ENCODE measurements around the gene MIEF2.

DNA sequence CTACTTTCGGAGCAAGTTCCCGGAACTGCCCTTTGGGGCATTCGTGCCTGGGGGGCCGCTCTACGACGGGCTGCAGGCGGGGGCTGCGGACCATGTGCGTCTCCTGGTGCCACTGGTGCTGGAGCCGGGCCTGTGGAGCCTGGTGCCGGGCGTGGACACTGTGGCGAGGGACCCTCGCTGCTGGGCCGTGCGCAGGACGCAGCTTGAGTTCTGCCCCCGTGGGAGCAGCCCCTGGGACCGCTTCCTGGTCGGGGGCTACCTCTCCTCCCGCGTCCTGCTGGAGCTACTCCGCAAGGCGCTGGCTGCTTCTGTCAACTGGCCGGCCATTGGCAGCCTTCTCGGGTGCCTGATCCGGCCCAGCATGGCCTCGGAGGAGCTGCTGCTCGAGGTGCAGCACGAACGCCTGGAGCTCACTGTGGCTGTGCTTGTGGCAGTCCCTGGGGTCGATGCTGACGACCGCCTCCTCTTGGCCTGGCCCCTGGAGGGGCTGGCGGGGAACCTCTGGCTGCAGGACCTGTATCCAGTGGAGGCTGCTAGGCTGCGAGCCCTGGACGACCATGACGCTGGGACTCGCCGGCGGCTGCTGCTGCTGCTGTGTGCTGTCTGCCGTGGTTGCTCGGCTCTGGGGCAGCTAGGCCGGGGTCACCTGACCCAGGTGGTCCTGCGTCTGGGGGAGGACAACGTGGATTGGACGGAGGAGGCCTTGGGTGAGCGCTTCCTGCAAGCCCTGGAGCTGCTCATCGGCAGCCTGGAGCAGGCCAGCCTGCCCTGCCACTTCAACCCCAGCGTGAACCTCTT is 3.6 kb downstream of the MIEF2 start:
- TF ChIP-seq, protein P1, sequence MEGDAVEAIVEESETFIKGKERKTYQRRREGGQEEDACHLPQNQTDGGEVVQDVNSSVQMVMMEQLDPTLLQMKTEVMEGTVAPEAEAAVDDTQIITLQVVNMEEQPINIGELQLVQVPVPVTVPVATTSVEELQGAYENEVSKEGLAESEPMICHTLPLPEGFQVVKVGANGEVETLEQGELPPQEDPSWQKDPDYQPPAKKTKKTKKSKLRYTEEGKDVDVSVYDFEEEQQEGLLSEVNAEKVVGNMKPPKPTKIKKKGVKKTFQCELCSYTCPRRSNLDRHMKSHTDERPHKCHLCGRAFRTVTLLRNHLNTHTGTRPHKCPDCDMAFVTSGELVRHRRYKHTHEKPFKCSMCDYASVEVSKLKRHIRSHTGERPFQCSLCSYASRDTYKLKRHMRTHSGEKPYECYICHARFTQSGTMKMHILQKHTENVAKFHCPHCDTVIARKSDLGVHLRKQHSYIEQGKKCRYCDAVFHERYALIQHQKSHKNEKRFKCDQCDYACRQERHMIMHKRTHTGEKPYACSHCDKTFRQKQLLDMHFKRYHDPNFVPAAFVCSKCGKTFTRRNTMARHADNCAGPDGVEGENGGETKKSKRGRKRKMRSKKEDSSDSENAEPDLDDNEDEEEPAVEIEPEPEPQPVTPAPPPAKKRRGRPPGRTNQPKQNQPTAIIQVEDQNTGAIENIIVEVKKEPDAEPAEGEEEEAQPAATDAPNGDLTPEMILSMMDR (IDR thresholded peaks at IDR 0.05): no peak
- no peak for TF ChIP-seq ZFX (IDR thresholded peaks at IDR 0.05; ENCODE audit: borderline replicate concordance)
